Measurements from ENCODE around the gene TCERG1L.

DNA sequence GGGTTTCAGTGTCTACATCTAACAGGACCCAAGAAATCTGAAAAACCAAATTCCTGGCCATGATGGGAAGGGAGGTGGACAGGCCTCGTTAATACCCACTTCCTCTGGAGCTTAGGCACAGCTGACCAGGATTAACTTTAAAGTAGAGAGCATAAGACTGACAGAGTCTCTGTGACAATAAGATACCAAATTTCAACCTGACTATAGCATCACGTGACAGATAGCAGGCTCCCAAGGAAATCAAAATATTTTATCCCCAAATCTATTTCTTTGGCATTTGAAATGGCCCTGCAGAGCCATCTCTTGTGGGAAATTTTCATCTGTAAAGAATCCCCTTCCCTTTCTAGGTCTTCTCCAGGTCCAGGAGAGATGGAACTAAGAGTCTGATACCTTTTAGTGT is 258.3 kb downstream of the TCERG1L start:
- TF ChIP-seq EZH2 (IDR thresholded peaks at IDR 0.05; ENCODE audit: insufficient read depth, low read length): no peak
- TF ChIP-seq, protein P1, sequence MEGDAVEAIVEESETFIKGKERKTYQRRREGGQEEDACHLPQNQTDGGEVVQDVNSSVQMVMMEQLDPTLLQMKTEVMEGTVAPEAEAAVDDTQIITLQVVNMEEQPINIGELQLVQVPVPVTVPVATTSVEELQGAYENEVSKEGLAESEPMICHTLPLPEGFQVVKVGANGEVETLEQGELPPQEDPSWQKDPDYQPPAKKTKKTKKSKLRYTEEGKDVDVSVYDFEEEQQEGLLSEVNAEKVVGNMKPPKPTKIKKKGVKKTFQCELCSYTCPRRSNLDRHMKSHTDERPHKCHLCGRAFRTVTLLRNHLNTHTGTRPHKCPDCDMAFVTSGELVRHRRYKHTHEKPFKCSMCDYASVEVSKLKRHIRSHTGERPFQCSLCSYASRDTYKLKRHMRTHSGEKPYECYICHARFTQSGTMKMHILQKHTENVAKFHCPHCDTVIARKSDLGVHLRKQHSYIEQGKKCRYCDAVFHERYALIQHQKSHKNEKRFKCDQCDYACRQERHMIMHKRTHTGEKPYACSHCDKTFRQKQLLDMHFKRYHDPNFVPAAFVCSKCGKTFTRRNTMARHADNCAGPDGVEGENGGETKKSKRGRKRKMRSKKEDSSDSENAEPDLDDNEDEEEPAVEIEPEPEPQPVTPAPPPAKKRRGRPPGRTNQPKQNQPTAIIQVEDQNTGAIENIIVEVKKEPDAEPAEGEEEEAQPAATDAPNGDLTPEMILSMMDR (IDR thresholded peaks at IDR 0.05; ENCODE audit: insufficient read depth, low read depth, low read length): no peak
